Activated naive CD8-positive, alpha-beta T cell (primary cell): ENCODE measurements around the gene TNFRSF18.
A peak's percentile ranks its signal among the peaks of the same experiment; 100 is the strongest.

Source experiments
- H3K27ac Mint-ChIP-seq: one replicate; pipeline ENCODE4 v1.8.0; 2021; ENCODE audit warnings: mixed read lengths
- H3K27me3 Mint-ChIP-seq: one replicate; pipeline ENCODE4 v1.8.0; 2021; ENCODE audit warnings: mixed read lengths
- H3K36me3 Mint-ChIP-seq: one replicate; pipeline ENCODE4 v1.8.0; 2021; ENCODE audit warnings: mixed read lengths
- H3K4me1 Mint-ChIP-seq: one replicate; pipeline ENCODE4 v1.8.0; 2021; ENCODE audit warnings: low read depth, mixed read lengths
- H3K4me3 Mint-ChIP-seq: one replicate; pipeline ENCODE4 v1.8.0; 2021; ENCODE audit warnings: mild to moderate bottlenecking, mixed read lengths
- H3K9me3 Mint-ChIP-seq: one replicate; pipeline ENCODE4 v1.8.0; 2021; ENCODE audit warnings: low read depth, mixed read lengths

TNFRSF18 gene

GRCh38 chr1:1213345-1214265 lies 7.2 kb upstream of the TNFRSF18 start, which contains the start of gene TNFRSF4:
Gene TNFRSF4 (minus strand): TSS chr1:1214153. CDS start chr1:1214127, 26 bp downstream.
- no peaks in the 10 kb centered on the region for H3K27me3 Mint-ChIP-seq
- H3K36me3 Mint-ChIP-seq = peaks cover 5% of the 10 kb centered on the region
- H3K4me1 Mint-ChIP-seq = peaks cover 28% of the 10 kb centered on the region
- peak within 1 kb of the TSS; percentile 61 for H3K27ac Mint-ChIP-seq
- peak within 1 kb of the TSS; percentile 72 for H3K4me3 Mint-ChIP-seq
- H3K9me3 Mint-ChIP-seq = no peaks in the 10 kb centered on the region

GRCh38 chr1:1212780-1213344 lies 6.5 kb upstream of the TNFRSF18 start:
- Mint-ChIP-seq H3K4me1 (peaks cover 33% of the 10 kb centered on the region), H3K9me3 (no peaks in the 10 kb centered on the region), H3K36me3 (peaks cover 5% of the 10 kb centered on the region), H3K27me3 (no peaks in the 10 kb centered on the region), H3K27ac (no peak overlapping the region), H3K4me3 (peak overlapping the region; percentile 20)

GRCh38 chr1:1211541-1212441 lies 5.4 kb upstream of the TNFRSF18 start:
- peaks cover 4% of the 10 kb centered on the region for H3K36me3 Mint-ChIP-seq
- H3K27ac Mint-ChIP-seq = no peak overlapping the region
- peak overlapping the region; percentile 57 for H3K4me3 Mint-ChIP-seq
- H3K27me3 Mint-ChIP-seq = no peaks in the 10 kb centered on the region
- H3K9me3 Mint-ChIP-seq = no peaks in the 10 kb centered on the region
- H3K4me1 Mint-ChIP-seq = peaks cover 31% of the 10 kb centered on the region

GRCh38 chr1:1210726-1211540 lies 4.5 kb upstream of the TNFRSF18 start:
- no peaks in the 10 kb centered on the region for H3K36me3 Mint-ChIP-seq
- H3K4me3 Mint-ChIP-seq = peak overlapping the region; percentile 57
- H3K27ac Mint-ChIP-seq = no peak overlapping the region
- no peaks in the 10 kb centered on the region for H3K9me3 Mint-ChIP-seq
- H3K27me3 Mint-ChIP-seq = no peaks in the 10 kb centered on the region
- H3K4me1 Mint-ChIP-seq = peaks cover 27% of the 10 kb centered on the region

GRCh38 chr1:1208713-1209433 lies 2.5 kb upstream of the TNFRSF18 start:
- Mint-ChIP-seq H3K9me3 (no peaks in the 10 kb centered on the region), H3K4me3 (peak overlapping the region; percentile 87), H3K27me3 (no peaks in the 10 kb centered on the region), H3K27ac (peak overlapping the region; percentile 92), H3K4me1 (peaks cover 14% of the 10 kb centered on the region), H3K36me3 (no peaks in the 10 kb centered on the region)

GRCh38 chr1:1207571-1207892 lies 1.1 kb upstream of the TNFRSF18 start:
- Mint-ChIP-seq H3K27me3 (no peaks in the 10 kb centered on the region), H3K4me1 (peaks cover 14% of the 10 kb centered on the region), H3K36me3 (no peaks in the 10 kb centered on the region), H3K27ac (no peak overlapping the region), H3K9me3 (no peaks in the 10 kb centered on the region), H3K4me3 (peak overlapping the region; percentile 87)

- Mint-ChIP-seq H3K4me1 (peaks cover 14% of the 10 kb centered on the region), H3K36me3 (no peaks in the 10 kb centered on the region), H3K9me3 (no peaks in the 10 kb centered on the region), H3K4me3 (peak overlapping the region; percentile 73), H3K27me3 (no peaks in the 10 kb centered on the region), H3K27ac (peak overlapping the region; percentile 28)
These were observed 657 bp upstream of the TNFRSF18 start for GRCh38 chr1:1206966-1207531.

- no peak overlapping the region for H3K27ac Mint-ChIP-seq
- H3K36me3 Mint-ChIP-seq = no peaks in the 10 kb centered on the region
- no peaks in the 10 kb centered on the region for H3K27me3 Mint-ChIP-seq
- H3K4me3 Mint-ChIP-seq = peak overlapping the region; percentile 70
- H3K4me1 Mint-ChIP-seq = peaks cover 14% of the 10 kb centered on the region
- no peaks in the 10 kb centered on the region for H3K9me3 Mint-ChIP-seq
These were observed 520 bp downstream of the TNFRSF18 start for GRCh38 chr1:1205769-1206375.

- Mint-ChIP-seq H3K27ac (no peak overlapping the region), H3K9me3 (no peaks in the 10 kb centered on the region), H3K4me1 (peaks cover 18% of the 10 kb centered on the region), H3K27me3 (no peaks in the 10 kb centered on the region), H3K4me3 (peak overlapping the region; percentile 70), H3K36me3 (no peaks in the 10 kb centered on the region)
These were observed 1.2 kb downstream of the TNFRSF18 start for GRCh38 chr1:1204998-1205768.

GRCh38 chr1:1204425-1204920 lies 1.9 kb downstream of the TNFRSF18 start:
- H3K9me3 Mint-ChIP-seq = no peaks in the 10 kb centered on the region
- no peaks in the 10 kb centered on the region for H3K27me3 Mint-ChIP-seq
- H3K36me3 Mint-ChIP-seq = no peaks in the 10 kb centered on the region
- no peak overlapping the region for H3K27ac Mint-ChIP-seq
- peak overlapping the region; percentile 27 for H3K4me3 Mint-ChIP-seq
- peaks cover 15% of the 10 kb centered on the region for H3K4me1 Mint-ChIP-seq

GRCh38 chr1:1203561-1204424 lies 2.6 kb downstream of the TNFRSF18 start:
- no peaks in the 10 kb centered on the region for H3K27me3 Mint-ChIP-seq
- H3K4me3 Mint-ChIP-seq = no peak overlapping the region
- no peaks in the 10 kb centered on the region for H3K9me3 Mint-ChIP-seq
- H3K36me3 Mint-ChIP-seq = no peaks in the 10 kb centered on the region
- H3K27ac Mint-ChIP-seq = no peak overlapping the region
- H3K4me1 Mint-ChIP-seq = peaks cover 13% of the 10 kb centered on the region
